Nucleus accumbens (tissue), 56 donors: ENCODE results near the gene ATP2A1.

Experiments used
- DNase-seq, 56 donors: peaks; one replicate each; lab custom pipeline; 2025; lab: John Stamatoyannopoulos, UW

ATP2A1 gene

GRCh38 chr16:28878083-28878926, at the start of gene ATP2A1:
ATP2A1 (plus strand) TSS chr16:28878488; CDS start chr16:28878672, 184 bp downstream.
- DNase-seq = no peak

- no peak for DNase-seq
These were observed 48.5 kb upstream of the ATP2A1 start for GRCh38 chr16:28829747-28830146.

DNA sequence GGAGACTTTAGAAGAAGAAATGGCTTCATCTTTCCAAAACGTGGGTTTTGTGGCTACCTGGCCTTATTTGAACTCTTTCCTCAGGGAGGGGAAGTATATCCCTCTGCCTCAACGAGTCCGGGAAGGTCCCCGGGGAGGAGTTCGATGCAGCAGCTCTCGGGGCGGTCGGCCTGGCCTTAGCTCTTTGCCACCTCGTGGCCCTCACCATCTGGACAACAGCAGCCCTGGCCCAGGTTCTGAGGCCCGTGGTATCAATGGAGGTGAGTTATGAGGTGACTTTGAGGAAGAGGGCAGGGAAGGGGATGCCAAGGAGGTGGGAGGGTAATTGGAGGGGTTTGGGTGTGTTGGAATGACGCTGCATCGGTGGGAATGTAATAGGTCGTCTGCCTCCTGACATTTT, 47.8 kb upstream of the ATP2A1 start:
- no peak for DNase-seq

- no peak for DNase-seq
These were observed 43.9 kb upstream of the ATP2A1 start for GRCh38 chr16:28834349-28834748.

DNA sequence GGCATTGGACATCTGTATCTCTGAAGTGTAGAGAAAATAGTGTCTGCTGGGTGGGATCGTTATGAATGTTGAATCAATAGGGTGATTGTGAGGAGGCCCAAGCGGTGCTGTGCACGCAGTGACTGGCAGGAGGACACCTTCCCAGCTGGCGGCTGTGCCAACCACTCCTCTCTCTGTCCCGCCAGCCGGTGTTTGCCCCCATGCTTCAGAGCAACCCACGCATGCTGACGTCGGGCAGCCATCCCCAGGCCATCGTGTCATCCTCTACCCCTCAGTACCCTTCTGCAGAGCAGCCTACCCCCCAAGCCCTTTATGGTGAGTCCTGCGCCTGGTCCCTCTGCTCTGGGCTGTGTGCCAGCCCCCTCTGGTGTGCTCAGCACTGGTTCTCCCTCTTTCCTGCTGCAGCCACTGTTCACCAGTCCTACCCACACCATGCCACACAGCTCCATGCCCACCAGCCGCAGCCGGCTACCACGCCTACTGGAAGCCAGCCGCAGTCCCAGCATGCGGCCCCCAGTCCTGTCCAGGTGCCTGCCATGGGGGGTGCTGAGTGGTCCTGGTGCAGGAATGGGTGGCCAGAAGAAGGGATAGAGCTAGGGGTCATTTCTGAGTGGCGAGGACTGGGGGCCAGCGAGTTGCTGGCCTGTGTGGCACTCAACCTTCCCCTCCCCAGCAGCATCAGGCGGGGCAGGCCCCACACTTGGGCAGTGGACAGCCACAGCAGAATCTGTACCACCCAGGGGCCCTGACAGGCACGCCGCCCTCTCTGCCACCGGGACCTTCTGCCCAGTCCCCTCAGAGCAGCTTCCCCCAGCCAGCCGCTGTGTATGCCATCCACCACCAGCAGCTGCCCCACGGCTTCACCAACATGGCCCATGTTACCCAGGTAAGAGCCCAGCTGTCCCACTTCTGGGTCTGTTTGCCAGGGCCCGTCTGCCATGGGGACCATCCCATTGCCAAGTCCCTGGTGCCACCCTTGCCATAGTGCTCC, 43.1 kb upstream of the ATP2A1 start:
- DNase-seq = no peak

GRCh38 chr16:28835864-28836760, 42.2 kb upstream of the ATP2A1 start:
- no peak for DNase-seq

DNA sequence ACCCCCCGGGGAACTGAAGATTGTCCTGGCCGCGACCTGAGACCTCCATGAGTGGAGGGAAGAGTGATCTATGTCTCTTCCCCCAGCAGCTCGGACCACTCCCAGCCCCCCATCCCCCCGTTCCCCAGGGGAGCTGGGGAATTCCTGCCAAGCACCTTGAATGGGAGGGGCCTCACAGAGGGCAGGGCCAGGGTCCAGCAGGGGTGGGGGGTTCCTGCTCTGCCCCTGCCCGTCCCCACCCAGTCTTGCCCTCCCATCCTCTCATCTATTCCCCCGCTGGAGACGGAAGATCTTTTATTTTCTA, 41.6 kb upstream of the ATP2A1 start:
- DNase-seq = no peak

DNA sequence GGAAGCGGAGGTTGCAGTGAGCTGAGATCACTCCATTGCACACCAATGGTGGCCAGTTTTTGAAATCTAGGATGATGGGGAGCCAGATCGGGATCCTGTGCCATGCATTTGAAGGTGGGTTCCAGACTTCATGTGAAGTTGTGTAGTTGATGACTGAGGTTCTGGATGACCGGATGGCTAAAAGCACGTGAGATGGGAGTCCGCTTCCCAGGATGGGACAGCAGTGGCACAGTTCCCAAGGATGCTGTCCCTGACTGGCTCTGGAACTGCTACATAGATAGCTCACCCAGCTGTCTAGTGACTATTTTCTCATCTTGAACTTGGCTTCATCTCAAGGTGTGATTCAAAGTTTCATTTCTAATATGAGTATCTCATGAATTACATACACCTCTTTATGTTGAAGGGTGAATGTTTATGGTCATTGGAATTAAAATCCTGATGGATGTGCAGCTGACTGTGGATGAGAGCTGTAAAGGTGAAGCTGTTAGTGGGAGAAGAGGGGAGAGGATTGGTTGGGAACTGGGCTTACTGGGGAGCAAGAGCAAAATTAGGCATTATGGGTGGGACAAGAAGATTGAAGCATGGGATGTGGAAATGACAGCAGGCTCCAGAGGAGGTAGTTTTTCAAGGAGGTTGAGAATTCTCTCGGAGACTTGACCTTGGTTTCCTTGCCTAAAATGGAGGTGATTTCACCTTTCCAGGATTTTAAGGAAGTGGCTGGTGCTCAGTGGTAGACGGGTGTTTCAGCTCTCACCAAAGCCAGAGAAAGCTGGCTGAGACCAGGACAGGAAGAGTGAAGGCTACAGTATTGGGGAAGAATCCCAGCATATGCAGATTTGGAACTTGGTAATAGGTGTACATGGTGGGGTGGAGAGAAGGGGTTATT, 40.4 kb upstream of the ATP2A1 start:
- no peak for DNase-seq

DNA sequence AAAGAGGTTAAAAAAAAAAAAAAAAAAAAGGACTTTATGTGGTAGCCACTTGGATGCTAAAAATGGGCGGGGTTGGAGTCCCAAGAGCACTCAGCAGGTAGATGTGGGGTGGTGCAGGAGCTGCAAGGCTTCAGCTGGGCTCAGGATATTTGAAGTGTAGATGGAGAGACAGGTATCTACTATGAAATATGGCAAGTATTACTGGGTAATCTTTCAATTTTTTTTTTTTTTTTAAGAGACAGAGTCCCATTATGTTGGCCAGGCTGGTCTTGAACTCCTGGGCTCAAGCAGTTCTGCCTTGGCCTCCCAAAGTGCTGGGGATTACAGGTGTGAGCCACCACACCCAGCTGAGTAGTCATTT, 39.8 kb upstream of the ATP2A1 start:
- DNase-seq = no peak

- no peak for DNase-seq
These were observed 39.2 kb upstream of the ATP2A1 start for GRCh38 chr16:28839004-28839639.

- DNase-seq = no peak
These were observed 38.4 kb upstream of the ATP2A1 start for GRCh38 chr16:28839899-28840298.

- no peak for DNase-seq
These were observed 35.6 kb upstream of the ATP2A1 start for GRCh38 chr16:28842696-28843095.

GRCh38 chr16:28843766-28844165, 34.5 kb upstream of the ATP2A1 start:
- DNase-seq = no peak

- no peak for DNase-seq
These were observed 33.9 kb upstream of the ATP2A1 start for GRCh38 chr16:28844226-28844885.

GRCh38 chr16:28845293-28845692, 33.0 kb upstream of the ATP2A1 start:
- peak in 2 of 56 donors; percentile 9 to 14 for DNase-seq

- no peak for DNase-seq
These were observed 32.6 kb upstream of the ATP2A1 start for GRCh38 chr16:28845761-28846079.

DNA sequence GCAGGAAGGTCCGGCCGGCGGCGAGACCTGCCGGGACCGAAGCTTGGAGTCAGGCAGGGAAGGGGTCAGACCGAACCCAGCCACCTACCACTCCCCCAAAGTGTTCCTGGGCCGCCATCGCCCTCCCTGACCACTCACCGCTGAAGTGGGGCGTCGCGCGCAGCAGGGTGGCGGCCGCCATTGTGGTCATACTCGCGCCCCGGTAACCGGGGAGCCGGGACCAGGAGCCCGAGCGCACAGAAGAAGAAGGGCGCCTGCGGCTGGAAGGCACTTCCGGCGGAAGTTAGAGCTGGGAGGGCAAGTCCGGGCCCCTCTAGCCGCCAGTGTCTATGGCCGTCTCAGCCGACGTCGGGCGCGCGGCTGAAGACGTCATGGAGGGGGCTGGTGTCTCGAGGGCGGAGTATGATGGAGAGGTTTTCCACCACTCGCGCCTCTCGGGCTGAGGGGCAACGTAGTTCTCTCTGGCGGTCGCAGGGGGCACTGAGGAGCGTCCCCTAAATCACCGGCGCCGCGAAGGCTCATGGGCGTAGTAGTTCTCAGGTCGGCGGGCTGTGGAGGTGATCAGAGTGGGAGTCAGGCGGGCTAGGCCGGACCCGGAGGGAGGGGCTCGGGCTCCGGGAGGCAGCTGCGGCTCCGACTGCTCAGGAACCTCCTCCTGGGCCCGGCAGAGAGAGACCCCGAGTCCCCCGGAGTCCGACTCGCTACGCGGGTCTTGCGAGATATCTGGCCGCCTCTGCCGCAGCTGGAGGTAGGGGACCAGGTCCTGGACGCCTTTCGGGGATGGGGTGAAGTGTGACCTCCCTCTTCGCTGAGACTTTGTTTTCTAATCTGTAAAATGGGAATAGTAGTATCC, 32.0 kb upstream of the ATP2A1 start, which contains the start of gene TUFM:
TUFM (minus strand) TSS at position 269 of the 853 bp plus-strand sequence; CDS start at position 190, 79 bp downstream.
- peak; percentile 85 to 100 (median 98) for DNase-seq

- DNase-seq = peak in 9 of 56 donors; percentile 17 to 60 (median 34)
These were observed 31.4 kb upstream of the ATP2A1 start for GRCh38 chr16:28846933-28847273.
